GM10248 (cell line): ENCODE results near the gene KRTAP9-2.
"Not testable (repeated sequence)": the region's sequence is repeated elsewhere in the genome, so short reads cannot be mapped to it uniquely, and the experiment has no call there.

Experiments
- CTCF ChIA-PET: fragments of 300-600 bp; sonication (Branson Sonifier 250); formaldehyde crosslinking; extraction: SDS; loops from one replicate; lab custom pipeline; 2021; ENCODE audit warnings: antibody characterized with exemption; lab: Yijun Ruan, JAX
- POLR2A ChIA-PET: fragments of 350-650 bp; sonication (Branson Sonifier 250); formaldehyde crosslinking; extraction: SDS; loops from one replicate; lab custom pipeline; 2020; ENCODE audit warnings: antibody characterized with exemption; lab: Yijun Ruan, JAX
- DNase-seq: peaks from one replicate; pipeline ENCODE4 v3.0.0; 2012; ENCODE audit errors: extremely low spot score
- TF ChIP-seq, protein P1 (sequence below): IDR thresholded peaks from 2 replicates; pipeline ENCODE4 v1.5.1; 2012; ENCODE audit warnings: mild to moderate bottlenecking, low read depth; ENCODE audit errors: extremely low read depth, missing control alignments, control extremely low read depth

KRTAP9-2 gene

DNA sequence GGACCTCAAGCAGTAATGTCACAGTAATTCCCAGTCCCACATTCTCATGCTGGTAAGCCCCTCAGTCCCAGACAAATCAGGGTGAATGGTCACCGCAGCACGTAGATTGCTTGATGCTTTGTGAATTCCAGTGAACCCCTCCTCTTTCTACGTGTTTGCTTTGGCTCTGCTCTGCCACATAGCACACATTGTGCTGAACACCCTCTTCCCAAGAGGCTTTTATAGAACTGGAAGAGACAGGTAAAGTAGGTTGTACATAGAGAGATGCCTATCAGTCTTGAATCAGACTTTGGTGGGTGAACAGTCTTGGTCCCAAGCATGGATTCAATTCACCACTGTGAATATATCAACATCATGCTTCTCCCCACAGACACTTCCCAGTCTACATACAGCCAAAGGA, 38.2 kb downstream of the KRTAP9-2 start:
- POLR2A ChIA-PET = no interaction called here
- peak; percentile 1 for DNase-seq
- CTCF ChIA-PET = interaction anchor here (1.4 kb wide), 1 partner anchor 12 kb away, joined by 3 read pairs; no protein-coding TSS in a partner anchor

DNA sequence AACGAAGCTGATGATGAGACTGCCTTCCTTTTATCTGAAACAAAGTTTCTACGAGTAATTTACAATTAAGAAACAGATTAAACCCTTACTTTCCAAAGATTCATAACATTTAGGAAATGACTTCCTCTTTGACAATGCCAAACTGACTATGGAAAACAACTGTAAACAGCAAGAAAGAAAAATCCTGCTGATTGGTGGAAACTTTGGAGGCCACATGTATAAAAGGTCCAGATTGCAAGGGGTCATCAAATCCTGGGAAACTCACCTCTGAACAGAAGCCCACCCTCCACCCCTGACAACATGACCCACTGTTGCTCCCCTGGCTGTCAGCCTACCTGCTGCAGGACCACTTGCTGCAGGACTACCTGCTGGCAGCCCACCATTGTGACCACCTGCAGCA, 38.6 kb downstream of the KRTAP9-2 start, which contains the start of gene KRTAP9-6:
Gene KRTAP9-6, plus strand, starts transcription at position 301 of the 400 bp plus-strand sequence. Its CDS starts 0 bp downstream, at position 301.
- CTCF ChIA-PET = interaction anchor here (1.4 kb wide), 1 partner anchor 12 kb away, joined by 3 read pairs; no protein-coding TSS in a partner anchor
- POLR2A ChIA-PET = no interaction called here
- TF ChIP-seq, protein P1, sequence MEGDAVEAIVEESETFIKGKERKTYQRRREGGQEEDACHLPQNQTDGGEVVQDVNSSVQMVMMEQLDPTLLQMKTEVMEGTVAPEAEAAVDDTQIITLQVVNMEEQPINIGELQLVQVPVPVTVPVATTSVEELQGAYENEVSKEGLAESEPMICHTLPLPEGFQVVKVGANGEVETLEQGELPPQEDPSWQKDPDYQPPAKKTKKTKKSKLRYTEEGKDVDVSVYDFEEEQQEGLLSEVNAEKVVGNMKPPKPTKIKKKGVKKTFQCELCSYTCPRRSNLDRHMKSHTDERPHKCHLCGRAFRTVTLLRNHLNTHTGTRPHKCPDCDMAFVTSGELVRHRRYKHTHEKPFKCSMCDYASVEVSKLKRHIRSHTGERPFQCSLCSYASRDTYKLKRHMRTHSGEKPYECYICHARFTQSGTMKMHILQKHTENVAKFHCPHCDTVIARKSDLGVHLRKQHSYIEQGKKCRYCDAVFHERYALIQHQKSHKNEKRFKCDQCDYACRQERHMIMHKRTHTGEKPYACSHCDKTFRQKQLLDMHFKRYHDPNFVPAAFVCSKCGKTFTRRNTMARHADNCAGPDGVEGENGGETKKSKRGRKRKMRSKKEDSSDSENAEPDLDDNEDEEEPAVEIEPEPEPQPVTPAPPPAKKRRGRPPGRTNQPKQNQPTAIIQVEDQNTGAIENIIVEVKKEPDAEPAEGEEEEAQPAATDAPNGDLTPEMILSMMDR = no peak
- DNase-seq = no peak

More for the DNA sequence above, 38.2 kb downstream of the KRTAP9-2 start:
- TF ChIP-seq, protein P1 = no peak

DNA sequence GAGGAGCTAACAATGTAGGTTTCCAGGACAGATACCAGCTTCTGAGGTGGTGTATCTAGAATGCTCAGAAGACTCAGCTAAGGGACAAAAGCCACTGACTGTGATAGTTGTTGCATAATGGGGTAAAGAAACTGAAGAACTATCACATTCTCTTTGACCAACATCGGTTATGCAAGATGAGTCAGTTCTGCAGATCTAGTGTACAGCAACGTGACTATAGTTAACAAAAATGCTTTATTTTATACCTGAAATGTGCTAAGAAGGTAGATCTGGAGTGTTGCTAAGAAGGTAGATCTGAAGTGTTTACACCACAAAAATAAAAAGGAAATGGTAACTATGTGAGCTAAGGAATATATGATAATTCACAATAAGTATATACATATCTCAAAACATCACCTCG, 41.3 kb downstream of the KRTAP9-2 start:
- TF ChIP-seq, protein P1 = no peak
- ChIA-PET CTCF (no interaction called here), POLR2A (no interaction called here)
- DNase-seq = no peak

DNA sequence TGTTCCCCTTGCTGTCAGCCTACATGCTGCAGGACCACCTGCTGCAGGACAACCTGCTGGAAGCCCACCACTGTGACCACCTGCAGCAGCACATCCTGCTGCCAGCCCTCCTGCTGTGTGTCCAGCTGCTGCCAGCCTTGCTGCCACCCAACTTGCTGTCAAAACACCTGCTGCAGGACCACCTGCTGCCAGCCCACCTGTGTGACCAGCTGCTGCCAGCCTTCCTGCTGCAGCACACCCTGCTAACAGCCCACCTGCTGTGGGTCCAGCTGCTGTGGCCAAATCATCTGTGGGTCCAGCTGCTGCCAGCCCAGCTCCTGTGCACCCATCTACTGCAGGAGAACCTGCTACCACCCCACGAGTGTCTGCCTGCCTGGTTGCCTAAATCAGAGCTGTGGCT, 44.9 kb downstream of the KRTAP9-2 start:
- POLR2A ChIA-PET, DNase-seq, CTCF ChIA-PET: not testable (repeated sequence)

DNA sequence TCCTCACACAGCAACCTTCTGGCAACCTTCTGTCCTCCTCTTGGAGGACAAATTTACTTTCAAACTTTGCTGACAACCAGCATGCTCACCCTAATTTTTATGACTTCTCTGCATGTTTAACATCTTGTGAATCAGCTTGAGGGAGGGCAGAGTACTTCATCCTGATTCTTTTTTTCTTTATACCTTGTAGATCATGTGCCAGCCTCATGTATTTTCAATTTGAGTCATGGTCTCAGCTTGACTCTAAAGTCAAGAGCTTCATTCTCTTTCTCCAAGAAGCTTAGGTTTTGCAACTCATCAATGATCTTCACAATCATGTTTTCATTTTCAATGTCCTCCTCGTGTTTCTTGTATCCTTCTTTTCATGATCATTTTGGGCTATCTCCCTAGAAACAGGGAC, 45.4 kb downstream of the KRTAP9-2 start:
- TF ChIP-seq, protein P1 = no peak
- DNase-seq = no peak
- ChIA-PET CTCF (no interaction called here), POLR2A (no interaction called here)

DNA sequence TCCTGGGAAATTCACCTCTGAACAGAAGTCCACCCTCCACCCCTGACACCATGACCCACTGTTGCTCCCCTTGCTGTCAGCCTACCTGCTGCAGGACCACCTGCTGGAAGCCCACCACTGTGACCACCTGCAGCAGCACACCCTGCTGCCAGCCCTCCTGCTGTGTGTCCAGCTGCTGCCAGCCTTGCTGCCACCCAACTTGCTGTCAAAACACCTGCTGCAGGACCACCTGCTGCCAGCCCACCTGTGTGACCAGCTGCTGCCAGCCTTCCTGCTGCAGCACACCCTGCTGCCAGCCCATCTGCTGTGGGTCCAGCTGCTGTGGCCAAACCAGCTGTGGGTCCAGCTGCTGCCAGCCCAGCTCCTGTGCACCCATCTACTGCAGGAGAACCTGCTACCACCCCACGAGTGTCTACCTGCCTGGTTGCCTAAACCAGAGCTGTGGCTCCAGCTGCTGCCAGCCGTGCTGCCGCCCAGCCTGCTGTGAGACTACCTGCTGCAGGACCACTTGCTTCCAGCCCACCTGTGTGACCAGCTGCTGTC, 49.3 kb downstream of the KRTAP9-2 start, which contains the start of gene KRTAP9-7:
Gene KRTAP9-7, plus strand, starts transcription at position 51 of the 543 bp plus-strand sequence. Its CDS starts 0 bp downstream, at position 51.
- DNase-seq, POLR2A ChIA-PET: not testable (repeated sequence)
- CTCF ChIA-PET = interaction anchor here (1.0 to 1.2 kb wide), 2 partner anchors 15 to 17 kb away, joined by 3 read pairs; no protein-coding TSS in a partner anchor
